Neural cell (in vitro differentiated cells): Measurements from ENCODE around the gene WFDC12. TPM values are rescaled to one million over a fixed set of nuclear protein-coding genes. Genes with fewer than 3 reads are reported as not detected.

Source experiments
- H2AFZ ChIP-seq: fragments of 200-600, 300-800 bp; sonication (generic), shearing (Covaris generic); 2 replicates; pipeline ENCODE4 v1.6.0; 2014; ENCODE audit warnings: low read depth, mild to moderate bottlenecking, antibody characterized with exemption, low read length, moderate library complexity
- H3F3A ChIP-seq: fragments of 200-600 bp; shearing (Covaris generic); 2 replicates; pipeline ENCODE4 v1.6.1; 2016; ENCODE audit warnings: mild to moderate bottlenecking, moderate library complexity, mixed read lengths, antibody characterized with exemption, low read length; ENCODE audit not compliant: insufficient read depth, poor library complexity, severe bottlenecking
- H3K27ac ChIP-seq: fragments of 200-600, 300-800 bp; sonication (generic), shearing (Covaris generic); 2 replicates; pipeline ENCODE4 v1.5.1; 2014; ENCODE audit warnings: mild to moderate bottlenecking, low read length, moderate library complexity
- H3K27me3 ChIP-seq: fragments of 300-800, 200-600 bp; sonication (generic), shearing (Covaris generic); 2 replicates; pipeline ENCODE4 v1.6.0; 2014; ENCODE audit warnings: mild to moderate bottlenecking, low read depth, low read length, moderate library complexity; ENCODE audit not compliant: insufficient read depth
- H3K36me3 ChIP-seq: fragments of 300-800, 200-600 bp; sonication (generic), shearing (Covaris generic); 2 replicates; pipeline ENCODE4 v1.5.1; 2014; ENCODE audit warnings: mild to moderate bottlenecking, antibody characterized with exemption, low read length, moderate library complexity; ENCODE audit not compliant: insufficient read depth
- H3K4me2 ChIP-seq: fragments of 300-800, 200-600 bp; sonication (generic), shearing (Covaris generic); 2 replicates; pipeline ENCODE4 v1.6.0; 2014; ENCODE audit warnings: mild to moderate bottlenecking, low read length
- H3K4me3 ChIP-seq: fragments of 300-800, 200-600 bp; sonication (generic), shearing (Covaris generic); 2 replicates; pipeline ENCODE4 v1.5.1; 2014; ENCODE audit warnings: mild to moderate bottlenecking, low read length, moderate library complexity
- H3K79me2 ChIP-seq: fragments of 200-600 bp; shearing (Covaris generic); replicated peaks from 2 replicates; pipeline ENCODE4 v1.6.0; 2014; ENCODE audit warnings: mild to moderate bottlenecking, low read length, moderate library complexity; ENCODE audit not compliant: insufficient read depth
- H3K9ac ChIP-seq: fragments of 300-800, 200-600 bp; sonication (generic), shearing (Covaris generic); 2 replicates; pipeline ENCODE4 v1.6.1; 2016; ENCODE audit warnings: mild to moderate bottlenecking, low read length, mixed read lengths
- H3K9me2 ChIP-seq: fragments of 200-600 bp; shearing (Covaris generic); 2 replicates; pipeline ENCODE4 v1.6.1; 2016; ENCODE audit warnings: mild to moderate bottlenecking, low read length, mixed read lengths; ENCODE audit not compliant: insufficient read depth
- H3K9me3 ChIP-seq: fragments of 200-600, 300-800 bp; sonication (generic), shearing (Covaris generic); 2 replicates; pipeline ENCODE4 v1.6.1; 2016; ENCODE audit warnings: mild to moderate bottlenecking, mixed run types, low read length, moderate library complexity, mixed read lengths
- H4K20me1 ChIP-seq: fragments of 200-600 bp; shearing (Covaris generic); 2 replicates; pipeline ENCODE4 v1.6.1; 2016; ENCODE audit warnings: mild to moderate bottlenecking, mixed run types; ENCODE audit not compliant: insufficient read depth
- CTCF ChIP-seq: fragments of 450-650 bp; IDR thresholded peaks from 2 replicates; pipeline ENCODE4 v1.5.1; 2014; ENCODE audit warnings: antibody characterized with exemption, mild to moderate bottlenecking, moderate library complexity; ENCODE audit not compliant: poor library complexity, severe bottlenecking
- EP300 ChIP-seq: fragments of 450-650 bp; conservative IDR thresholded peaks from 2 replicates; pipeline ENCODE4 v1.6.1; 2014; ENCODE audit warnings: antibody characterized with exemption, mild to moderate bottlenecking, moderate library complexity; ENCODE audit not compliant: poor library complexity, severe bottlenecking
- EZH2 ChIP-seq: fragments of 200-600, 300-800 bp; shearing (Covaris generic), sonication (generic); IDR thresholded peaks from 2 replicates; pipeline ENCODE4 v1.6.1; 2014; ENCODE audit warnings: antibody characterized with exemption, low read length, borderline replicate concordance, mild to moderate bottlenecking; ENCODE audit not compliant: insufficient read depth, poor library complexity, severe bottlenecking
- MXI1 ChIP-seq: fragments of 450-650 bp; conservative IDR thresholded peaks from 2 replicates; pipeline ENCODE4 v1.6.1; 2014; ENCODE audit warnings: antibody characterized with exemption, mild to moderate bottlenecking; ENCODE audit not compliant: poor library complexity, severe bottlenecking
- POLR2AphosphoS5 ChIP-seq: IDR thresholded peaks from 2 replicates; pipeline ENCODE4 v1.6.1; 2012
- RAD21 ChIP-seq: fragments of 450-650 bp; conservative IDR thresholded peaks from 2 replicates; pipeline ENCODE4 v1.6.1; 2014; ENCODE audit warnings: antibody characterized with exemption, mild to moderate bottlenecking, moderate library complexity
- REST ChIP-seq: IDR thresholded peaks from 2 replicates; pipeline ENCODE4 v1.6.1; 2012; ENCODE audit warnings: borderline replicate concordance
- SMC3 ChIP-seq: fragments of 450-650 bp; conservative IDR thresholded peaks from 2 replicates; pipeline ENCODE4 v1.6.1; 2014; ENCODE audit warnings: antibody characterized with exemption, mild to moderate bottlenecking, moderate library complexity; ENCODE audit not compliant: poor library complexity
- TAF1 ChIP-seq: IDR thresholded peaks from 2 replicates; pipeline ENCODE4 v1.6.1; 2012; ENCODE audit warnings: low read depth
- polyA plus RNA-seq: library from polyadenylated mRNA; depleted of rRNA; stranded (reverse); fragments of >200 nt; gene quantifications from 2 replicates; pipeline ENCODE4 v1.2.3, GENCODE V29; 2014

Gene WFDC12
- polyA plus RNA-seq, 1 donor from 2014 or later, result not detected

- no peaks in the 10 kb centered on the region for H3K9me3 ChIP-seq
- no peaks in the 10 kb centered on the region for H3K27me3 ChIP-seq
- no peaks in the 10 kb centered on the region for H4K20me1 ChIP-seq
- no peak overlapping the region for H2AFZ ChIP-seq
- no peaks in the 10 kb centered on the region for H3K79me2 ChIP-seq
- H3K4me2 ChIP-seq, result no peak overlapping the region
- H3K4me3 ChIP-seq, result no peak overlapping the region
- TF ChIP-seq MXI1 (no peak), REST (no peak), EP300 (no peak), SMC3 (no peak), RAD21 (no peak), TAF1 (no peak), EZH2 (no peak), CTCF (no peak), POLR2AphosphoS5 (no peak)
- H3F3A ChIP-seq, result no peaks in the 10 kb centered on the region
- H3K9me2 ChIP-seq, result no peaks in the 10 kb centered on the region
- H3K9ac ChIP-seq, result no peak overlapping the region
- no peaks in the 10 kb centered on the region for H3K36me3 ChIP-seq
- no peak overlapping the region for H3K27ac ChIP-seq
These were observed 28.1 kb upstream of the WFDC12 start for GRCh38 chr20:45152405-45152804.

GRCh38 chr20:45149062-45149461 lies 24.8 kb upstream of the WFDC12 start:
- no peak overlapping the region for H3K27ac ChIP-seq
- H3F3A ChIP-seq, result no peaks in the 10 kb centered on the region
- H3K36me3 ChIP-seq, result no peaks in the 10 kb centered on the region
- no peak overlapping the region for H3K9ac ChIP-seq
- H2AFZ ChIP-seq, result no peak overlapping the region
- H3K27me3 ChIP-seq, result no peaks in the 10 kb centered on the region
- TF ChIP-seq CTCF, result no peak
- no peak for TF ChIP-seq EP300
- TF ChIP-seq TAF1, result no peak
- TF ChIP-seq EZH2, result no peak
- no peak for TF ChIP-seq RAD21
- no peak for TF ChIP-seq MXI1
- no peak for TF ChIP-seq SMC3
- no peak for TF ChIP-seq REST
- no peak for TF ChIP-seq POLR2AphosphoS5
- no peaks in the 10 kb centered on the region for H3K79me2 ChIP-seq
- H3K4me3 ChIP-seq, result no peak overlapping the region
- no peaks in the 10 kb centered on the region for H3K9me3 ChIP-seq
- H3K9me2 ChIP-seq, result no peaks in the 10 kb centered on the region
- H4K20me1 ChIP-seq, result no peaks in the 10 kb centered on the region
- H3K4me2 ChIP-seq, result no peak overlapping the region
